Measurements from ENCODE around the gene TBX3.

Gene TBX3

DNA sequence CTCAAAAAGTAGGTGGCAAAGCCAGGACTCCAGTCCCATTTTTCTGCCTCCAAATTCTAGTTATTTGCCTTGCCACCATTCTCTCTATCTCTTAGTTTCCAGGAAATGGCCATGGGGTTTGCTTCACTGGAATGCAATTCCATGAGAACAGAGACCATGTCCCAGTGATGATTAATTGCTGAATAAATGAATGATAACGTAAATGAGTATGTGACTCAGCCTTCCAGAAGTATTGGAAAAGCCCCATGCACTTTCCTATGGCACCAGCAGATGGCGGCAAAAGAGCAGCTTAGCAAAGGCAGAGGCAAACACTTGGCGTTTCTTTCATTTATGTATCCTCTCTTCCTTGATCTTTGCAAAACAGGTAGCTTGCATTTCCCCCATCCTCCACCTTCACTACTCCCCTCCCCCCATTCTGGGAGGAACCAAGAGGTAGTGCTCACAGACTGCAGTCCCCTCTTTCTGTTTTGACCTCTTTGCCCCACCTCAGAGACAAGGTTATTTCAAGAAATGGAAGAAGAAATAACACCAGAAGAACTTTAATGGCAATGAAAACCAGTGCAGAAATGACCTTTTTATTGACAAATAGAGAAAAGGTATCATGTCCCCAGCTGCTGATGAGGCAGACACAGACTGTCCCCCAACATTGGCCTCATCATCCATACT lies 21.3 kb downstream of the TBX3 start:
- TF ChIP-seq, protein P1, sequence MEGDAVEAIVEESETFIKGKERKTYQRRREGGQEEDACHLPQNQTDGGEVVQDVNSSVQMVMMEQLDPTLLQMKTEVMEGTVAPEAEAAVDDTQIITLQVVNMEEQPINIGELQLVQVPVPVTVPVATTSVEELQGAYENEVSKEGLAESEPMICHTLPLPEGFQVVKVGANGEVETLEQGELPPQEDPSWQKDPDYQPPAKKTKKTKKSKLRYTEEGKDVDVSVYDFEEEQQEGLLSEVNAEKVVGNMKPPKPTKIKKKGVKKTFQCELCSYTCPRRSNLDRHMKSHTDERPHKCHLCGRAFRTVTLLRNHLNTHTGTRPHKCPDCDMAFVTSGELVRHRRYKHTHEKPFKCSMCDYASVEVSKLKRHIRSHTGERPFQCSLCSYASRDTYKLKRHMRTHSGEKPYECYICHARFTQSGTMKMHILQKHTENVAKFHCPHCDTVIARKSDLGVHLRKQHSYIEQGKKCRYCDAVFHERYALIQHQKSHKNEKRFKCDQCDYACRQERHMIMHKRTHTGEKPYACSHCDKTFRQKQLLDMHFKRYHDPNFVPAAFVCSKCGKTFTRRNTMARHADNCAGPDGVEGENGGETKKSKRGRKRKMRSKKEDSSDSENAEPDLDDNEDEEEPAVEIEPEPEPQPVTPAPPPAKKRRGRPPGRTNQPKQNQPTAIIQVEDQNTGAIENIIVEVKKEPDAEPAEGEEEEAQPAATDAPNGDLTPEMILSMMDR (IDR thresholded peaks at IDR 0.05; ENCODE audit: low read depth, low read length, missing control alignments): peak; percentile 95
- DNase-seq (ENCODE audit: low read depth): peak; percentile 19
- no peak overlapping the region for H3K4me3 ChIP-seq (ENCODE audit: low read depth, low read length)

DNA sequence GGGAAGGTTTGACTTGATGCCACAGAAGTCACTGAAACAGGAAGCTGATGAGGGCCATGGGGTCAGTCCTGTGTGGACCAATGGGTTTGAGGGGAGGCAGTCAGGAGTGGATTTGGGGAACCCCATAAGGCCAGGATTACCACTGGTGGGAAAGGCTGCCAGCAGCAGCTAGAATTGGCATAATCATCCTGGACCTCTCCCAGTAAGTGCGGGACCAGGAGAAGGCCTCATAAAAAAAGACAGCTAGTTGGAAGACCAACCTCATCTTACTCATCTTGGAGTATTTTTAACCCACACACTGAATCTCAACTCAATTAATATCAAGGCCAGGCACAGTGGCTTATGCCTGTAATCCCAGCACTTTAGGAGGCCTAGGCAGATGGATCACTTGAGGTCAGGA lies 22.7 kb downstream of the TBX3 start:
- TF ChIP-seq, protein P1 (IDR thresholded peaks at IDR 0.05; ENCODE audit: low read depth, low read length, missing control alignments): no peak
- no peak overlapping the region for H3K4me3 ChIP-seq (ENCODE audit: low read depth, low read length)
- DNase-seq (ENCODE audit: low read depth): no peak

DNA sequence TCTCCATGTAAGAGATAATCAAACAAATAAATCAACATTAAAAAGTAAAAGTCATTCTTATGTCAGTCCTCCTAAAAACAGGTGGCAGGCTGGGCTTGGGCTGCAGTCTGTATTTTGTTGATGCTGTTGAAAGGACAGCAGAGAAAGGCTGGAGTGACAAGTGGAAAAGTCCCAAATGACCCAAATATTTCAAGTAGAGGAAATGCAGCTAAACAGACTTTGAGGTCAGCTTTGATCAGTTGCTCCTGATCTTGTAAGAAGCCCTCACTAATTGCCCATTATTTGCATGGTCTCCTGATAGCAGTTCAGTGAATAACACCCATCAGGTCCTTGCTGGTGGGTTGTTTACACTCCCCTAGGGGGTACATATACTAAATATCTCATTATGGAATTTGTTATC lies 24.9 kb downstream of the TBX3 start:
- DNase-seq (ENCODE audit: low read depth): no peak
- no peak overlapping the region for H3K4me3 ChIP-seq (ENCODE audit: low read depth, low read length)
- TF ChIP-seq, protein P1 (IDR thresholded peaks at IDR 0.05; ENCODE audit: low read depth, low read length, missing control alignments): no peak

DNA sequence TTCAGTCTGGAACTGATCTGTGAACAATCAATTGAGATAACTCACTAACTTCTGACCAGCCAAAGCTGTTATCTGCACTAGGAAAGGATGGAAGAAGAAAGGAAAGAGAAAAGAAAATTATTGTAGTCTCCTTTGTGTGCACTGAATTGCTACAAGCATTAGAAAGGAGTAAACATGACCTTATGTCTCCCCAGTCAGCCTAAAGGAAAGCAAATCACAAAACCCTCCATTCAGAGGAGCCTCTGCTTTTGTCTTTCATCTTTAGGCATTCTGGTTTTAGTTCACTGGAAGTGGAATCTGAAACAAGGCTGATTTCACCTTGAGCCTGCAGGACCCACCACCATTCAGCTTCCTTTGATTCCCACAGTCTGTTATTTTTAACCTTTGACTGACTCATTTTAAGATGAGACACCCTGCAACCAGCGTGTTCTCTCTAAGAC lies 26.0 kb downstream of the TBX3 start:
- no peak overlapping the region for H3K4me3 ChIP-seq (ENCODE audit: low read depth, low read length)

DNA sequence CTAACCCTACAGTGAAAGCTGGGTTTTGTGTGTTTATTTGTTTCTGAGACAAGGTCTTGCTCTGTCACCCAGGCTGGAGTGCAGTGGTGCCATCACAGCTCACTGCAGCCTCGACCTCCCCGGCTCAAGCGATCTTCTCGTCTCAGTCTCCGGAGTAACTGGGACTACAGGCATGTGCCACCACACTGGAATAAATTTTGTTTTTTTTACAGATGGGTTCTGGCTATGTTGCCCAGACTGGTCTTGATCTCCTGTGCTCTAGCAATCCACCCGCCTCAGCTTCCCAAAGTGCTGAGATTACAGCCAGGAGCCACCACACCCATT lies 26.4 kb downstream of the TBX3 start:
- TF ChIP-seq, protein P1 (IDR thresholded peaks at IDR 0.05; ENCODE audit: low read depth, low read length, missing control alignments): no peak
- H3K4me3 ChIP-seq (ENCODE audit: low read depth, low read length): no peak overlapping the region
- DNase-seq (ENCODE audit: low read depth): no peak

More for the DNA sequence above, 26.0 kb downstream of the TBX3 start:
- no peak for DNase-seq (ENCODE audit: low read depth)
- TF ChIP-seq, protein P1 (IDR thresholded peaks at IDR 0.05; ENCODE audit: low read depth, low read length, missing control alignments): no peak

DNA sequence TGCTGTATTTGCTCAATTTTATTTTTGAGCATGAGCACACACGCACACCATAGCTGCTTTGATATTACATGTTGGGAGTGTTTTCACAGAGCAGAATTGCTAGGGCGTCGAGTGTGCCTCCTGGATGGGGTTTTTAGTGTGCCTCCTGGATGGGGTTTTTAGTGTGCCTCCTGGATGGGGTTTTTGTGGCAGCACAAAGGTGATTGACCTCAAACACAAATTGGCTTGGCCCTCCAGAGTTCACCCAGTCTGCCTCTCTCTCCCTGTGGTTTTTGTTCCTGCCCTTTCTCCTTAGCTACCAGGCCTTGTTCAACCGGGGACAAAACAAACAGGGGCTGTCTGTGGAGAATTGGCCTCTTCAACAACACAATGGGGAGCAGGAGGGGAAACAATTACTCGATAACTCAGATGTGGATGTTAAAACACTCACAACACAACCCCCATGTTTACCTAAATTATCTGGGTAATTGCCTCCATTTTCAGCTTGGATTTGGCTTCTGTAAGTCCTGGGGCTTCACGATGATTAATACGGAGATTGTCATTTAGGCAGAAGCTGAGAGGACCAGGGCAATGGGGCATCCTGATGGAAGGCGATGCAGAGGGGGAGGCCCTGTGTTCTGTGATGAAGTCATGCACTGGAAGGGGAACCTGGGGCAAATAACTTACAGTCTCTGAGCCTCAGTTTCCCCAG lies 26.9 kb downstream of the TBX3 start:
- DNase-seq (ENCODE audit: low read depth): no peak
- TF ChIP-seq, protein P1 (IDR thresholded peaks at IDR 0.05; ENCODE audit: low read depth, low read length, missing control alignments): no peak
- H3K4me3 ChIP-seq (ENCODE audit: low read depth, low read length): no peak overlapping the region
